Activated naive CD4-positive, alpha-beta T cell treated with anti-CD3 and anti-CD28 coated beads, Interleukin-2, amount 10 ng/mL, durations not matched to agents 7 days and 5 days (primary cell): Measurements from ENCODE around the gene MTSS2.

Source experiments
- CTCF ChIA-PET: fragments of 350-600 bp; sonication (Branson Sonifier 250); formaldehyde crosslinking; loops from one replicate; lab custom pipeline; 2021; ENCODE audit warnings: antibody characterized with exemption; lab: Charles Lee
- DNase-seq: peaks from one replicate; pipeline ENCODE4 v3.0.0-alpha.2; 2020
- H3K27ac Mint-ChIP-seq: one replicate; pipeline ENCODE4 v1.8.0; 2021; ENCODE audit warnings: mild to moderate bottlenecking, moderate library complexity, mixed read lengths
- H3K27me3 Mint-ChIP-seq: one replicate; pipeline ENCODE4 v1.8.0; 2021; ENCODE audit warnings: mild to moderate bottlenecking, mixed read lengths
- H3K36me3 Mint-ChIP-seq: one replicate; pipeline ENCODE4 v1.8.0; 2021; ENCODE audit warnings: mixed read lengths
- H3K4me1 Mint-ChIP-seq: one replicate; pipeline ENCODE4 v1.8.0; 2021; ENCODE audit warnings: mixed read lengths
- H3K4me3 Mint-ChIP-seq: one replicate; pipeline ENCODE4 v1.8.0; 2021; ENCODE audit warnings: mild to moderate bottlenecking, moderate library complexity, mixed read lengths
- H3K9me3 Mint-ChIP-seq: one replicate; pipeline ENCODE4 v1.8.0; 2021; ENCODE audit warnings: mixed read lengths

The MTSS2 gene

GRCh38 chr16:70691223-70692129, 5.6 kb upstream of the MTSS2 start:
- Mint-ChIP-seq H3K9me3 (no peaks in the 10 kb centered on the region), H3K4me1 (peaks cover 39% of the 10 kb centered on the region), H3K4me3 (no peak overlapping the region), H3K27ac (no peak overlapping the region), H3K27me3 (peaks cover 14% of the 10 kb centered on the region), H3K36me3 (peaks cover 8% of the 10 kb centered on the region)
- CTCF ChIA-PET, result no interaction called here
- DNase-seq, result no peak

- Mint-ChIP-seq H3K36me3 (peaks cover 5% of the 10 kb centered on the region), H3K4me3 (no peak overlapping the region), H3K27me3 (peaks cover 21% of the 10 kb centered on the region), H3K4me1 (peaks cover 27% of the 10 kb centered on the region), H3K27ac (no peak overlapping the region), H3K9me3 (no peaks in the 10 kb centered on the region)
- DNase-seq, result no peak
- CTCF ChIA-PET, result interaction anchor here (6.1 kb wide), 1 partner anchor 80 kb away, joined by 37 read pairs; no protein-coding TSS in a partner anchor
Observed at GRCh38 chr16:70689970-70690891, 4.4 kb upstream of the MTSS2 start.

GRCh38 chr16:70689035-70689969, 3.4 kb upstream of the MTSS2 start:
- Mint-ChIP-seq H3K4me3 (no peak overlapping the region), H3K9me3 (no peaks in the 10 kb centered on the region), H3K27me3 (peaks cover 30% of the 10 kb centered on the region), H3K27ac (no peak overlapping the region), H3K36me3 (peaks cover 3% of the 10 kb centered on the region), H3K4me1 (peaks cover 18% of the 10 kb centered on the region)
- peak; percentile 43 for DNase-seq
- CTCF ChIA-PET, result interaction anchor here (6.1 kb wide), 1 partner anchor 81 kb away, joined by 37 read pairs; no protein-coding TSS in a partner anchor

GRCh38 chr16:70688246-70688742, 2.4 kb upstream of the MTSS2 start:
- no peak overlapping the region for H3K4me3 Mint-ChIP-seq
- H3K27ac Mint-ChIP-seq, result no peak overlapping the region
- DNase-seq, result no peak
- H3K9me3 Mint-ChIP-seq, result no peaks in the 10 kb centered on the region
- peaks cover 17% of the 10 kb centered on the region for H3K4me1 Mint-ChIP-seq
- CTCF ChIA-PET, result interaction anchor here (6.1 kb wide), 1 partner anchor 82 kb away, joined by 37 read pairs; no protein-coding TSS in a partner anchor
- peaks cover 2% of the 10 kb centered on the region for H3K36me3 Mint-ChIP-seq
- peaks cover 41% of the 10 kb centered on the region for H3K27me3 Mint-ChIP-seq

GRCh38 chr16:70687671-70688245, 1.9 kb upstream of the MTSS2 start:
- no peak for DNase-seq
- Mint-ChIP-seq H3K27ac (no peak overlapping the region), H3K27me3 (peaks cover 45% of the 10 kb centered on the region), H3K9me3 (no peaks in the 10 kb centered on the region), H3K4me3 (no peak overlapping the region), H3K36me3 (peaks cover 2% of the 10 kb centered on the region), H3K4me1 (peaks cover 19% of the 10 kb centered on the region)
- CTCF ChIA-PET, result interaction anchor here (6.1 kb wide), 1 partner anchor 83 kb away, joined by 37 read pairs; no protein-coding TSS in a partner anchor

GRCh38 chr16:70687102-70687511, 1.3 kb upstream of the MTSS2 start:
- Mint-ChIP-seq H3K27me3 (peaks cover 47% of the 10 kb centered on the region), H3K4me1 (peaks cover 23% of the 10 kb centered on the region), H3K27ac (no peak overlapping the region), H3K36me3 (peaks cover 2% of the 10 kb centered on the region), H3K9me3 (no peaks in the 10 kb centered on the region), H3K4me3 (peak overlapping the region; percentile 62)
- CTCF ChIA-PET, result interaction anchor here (6.1 kb wide), 1 partner anchor 84 kb away, joined by 37 read pairs; no protein-coding TSS in a partner anchor
- no peak for DNase-seq

- H3K27ac Mint-ChIP-seq, result peak overlapping the region; percentile 52
- H3K4me3 Mint-ChIP-seq, result peak overlapping the region; percentile 62
- no peak for DNase-seq
- H3K27me3 Mint-ChIP-seq, result peaks cover 47% of the 10 kb centered on the region
- peaks cover 2% of the 10 kb centered on the region for H3K36me3 Mint-ChIP-seq
- no peaks in the 10 kb centered on the region for H3K9me3 Mint-ChIP-seq
- H3K4me1 Mint-ChIP-seq, result peaks cover 23% of the 10 kb centered on the region
- CTCF ChIA-PET, result interaction anchor here (6.1 kb wide), 1 partner anchor 84 kb away, joined by 37 read pairs; no protein-coding TSS in a partner anchor
Observed at GRCh38 chr16:70686376-70687101, 686 bp upstream of the MTSS2 start.

GRCh38 chr16:70685061-70685937, 554 bp downstream of the MTSS2 start:
- peaks cover 27% of the 10 kb centered on the region for H3K4me1 Mint-ChIP-seq
- peaks cover 2% of the 10 kb centered on the region for H3K36me3 Mint-ChIP-seq
- CTCF ChIA-PET, result interaction anchor here (6.1 kb wide), 1 partner anchor 85 kb away, joined by 37 read pairs; no protein-coding TSS in a partner anchor
- H3K27ac Mint-ChIP-seq, result no peak overlapping the region
- H3K9me3 Mint-ChIP-seq, result no peaks in the 10 kb centered on the region
- peak; percentile 42 for DNase-seq
- peaks cover 49% of the 10 kb centered on the region for H3K27me3 Mint-ChIP-seq
- peak overlapping the region; percentile 76 for H3K4me3 Mint-ChIP-seq

GRCh38 chr16:70684146-70685060, 1.4 kb downstream of the MTSS2 start:
- Mint-ChIP-seq H3K36me3 (peaks cover 4% of the 10 kb centered on the region), H3K27me3 (peaks cover 49% of the 10 kb centered on the region), H3K4me1 (peaks cover 24% of the 10 kb centered on the region), H3K27ac (peak overlapping the region; percentile 65), H3K9me3 (no peaks in the 10 kb centered on the region), H3K4me3 (peak overlapping the region; percentile 76)
- DNase-seq, result no peak
- CTCF ChIA-PET, result interaction anchor here (1.0 to 6.8 kb wide), 3 partner anchors 54 to 87 kb away, joined by 3 to 87 read pairs (median 37); no protein-coding TSS in a partner anchor

- no peak overlapping the region for H3K4me3 Mint-ChIP-seq
- H3K27ac Mint-ChIP-seq, result no peak overlapping the region
- H3K4me1 Mint-ChIP-seq, result peaks cover 28% of the 10 kb centered on the region
- H3K36me3 Mint-ChIP-seq, result peaks cover 8% of the 10 kb centered on the region
- DNase-seq, result no peak
- H3K9me3 Mint-ChIP-seq, result no peaks in the 10 kb centered on the region
- peaks cover 49% of the 10 kb centered on the region for H3K27me3 Mint-ChIP-seq
- CTCF ChIA-PET, result interaction anchor here (0.8 to 6.8 kb wide), 3 partner anchors 55 to 88 kb away, joined by 3 to 87 read pairs (median 3); no protein-coding TSS in a partner anchor
Observed at GRCh38 chr16:70683146-70683944, 2.5 kb downstream of the MTSS2 start.
